GM12878 (cell line): ENCODE data around the gene DLK1. TPM values are rescaled to one million over a fixed set of nuclear protein-coding genes. Genes with fewer than 3 reads are reported as not detected.

Source experiments
- ATAC-seq: fragments of 200-7000 bp; cut with Tn5 transposase; 3 replicates; pipeline ENCODE4 v1.9.1; 2020; ENCODE audit warnings: mild to moderate bottlenecking, moderate library complexity
- BruUV-seq: library from RNA; stranded (reverse); fragments of 400-500 nt; replicated peaks from 2 replicates; lab custom pipeline; 2021; lab: Mats Ljungman, UMichigan
- CTCF ChIA-PET: fragments of 300-600 bp; sonication (Branson Sonifier 250); formaldehyde crosslinking; extraction: SDS; loops from one replicate; lab custom pipeline; 2021; ENCODE audit warnings: inconsistent platforms; lab: Yijun Ruan, JAX
- POLR2A ChIA-PET: fragments of 350-600 bp; formaldehyde crosslinking; extraction: SDS; loops from one replicate; lab custom pipeline; 2021; ENCODE audit warnings: inconsistent platforms; lab: Charles Lee
- RAD21 ChIA-PET: fragments of 300-600 bp; sonication (Branson Sonifier 250); formaldehyde crosslinking; loops from one replicate; lab custom pipeline; 2023; ENCODE audit warnings: antibody characterized with exemption; ENCODE audit not compliant: unreplicated experiment; lab: Charles Lee
- SMC1A ChIA-PET: fragments of 300-600 bp; sonication (Branson Sonifier 250); formaldehyde crosslinking; loops from one replicate; lab custom pipeline; 2023; ENCODE audit not compliant: unreplicated experiment, uncharacterized antibody; lab: Charles Lee
- DNase-seq: peaks from one replicate; pipeline ENCODE4 v3.0.0-alpha.2; 2011; ENCODE audit warnings: low read depth, low spot score
- FAIRE-seq: peaks from 3 replicates; lab custom pipeline; 2011; peaks lifted over from hg19 to GRCh38; lab: Jason Lieb, UNC
- H2AFZ ChIP-seq: 2 replicates; pipeline ENCODE4 v1.6.0; 2011; ENCODE audit warnings: low read depth, low read length, control low read depth; ENCODE audit not compliant: control insufficient read depth
- H3K27ac ChIP-seq: 2 replicates; pipeline ENCODE4 v1.5.1; 2011; ENCODE audit warnings: control low read depth; ENCODE audit not compliant: control insufficient read depth, insufficient read depth
- H3K27me3 ChIP-seq, 2 experiments: replicated peaks in 1 of 2; 2 replicates each; pipeline versions ENCODE4 v1.6.0 to v1.6.1; 2011; ENCODE audit warnings: low read length in 1 of 2; ENCODE audit not compliant: control insufficient read depth in 2 of 2, insufficient read depth in 2 of 2
- H3K36me3 ChIP-seq, 2 experiments: 2 replicates each; pipeline ENCODE4 v1.5.1; 2011; ENCODE audit warnings: low read length in 1 of 2; ENCODE audit not compliant: control insufficient read depth in 2 of 2, insufficient read depth in 2 of 2
- H3K4me1 ChIP-seq: 2 replicates; pipeline ENCODE4 v1.6.1; 2011; ENCODE audit warnings: mild to moderate bottlenecking, low read length, moderate library complexity, mixed read lengths; ENCODE audit not compliant: control insufficient read depth, insufficient read depth
- H3K4me2 ChIP-seq: 2 replicates; pipeline ENCODE4 v1.6.0; 2011; ENCODE audit warnings: control low read depth; ENCODE audit not compliant: control insufficient read depth, insufficient read depth
- H3K4me3 ChIP-seq: fragments of 200-600 bp; sonication (generic); 2 replicates; pipeline ENCODE4 v1.5.1; 2016
- H3K79me2 ChIP-seq: 2 replicates; pipeline ENCODE4 v1.6.0; 2011; ENCODE audit warnings: low read length; ENCODE audit not compliant: control insufficient read depth, insufficient read depth
- H3K9ac ChIP-seq: 2 replicates; pipeline ENCODE4 v1.8.0; 2011; ENCODE audit warnings: low read length, control low read depth, mixed read lengths; ENCODE audit not compliant: control insufficient read depth, insufficient read depth
- H3K9me3 ChIP-seq: replicated peaks from 3 replicates; pipeline ENCODE4 v1.5.1; 2011; ENCODE audit warnings: mild to moderate bottlenecking, low read length; ENCODE audit not compliant: control insufficient read depth, insufficient read depth
- H4K20me1 ChIP-seq: 2 replicates; pipeline ENCODE4 v1.6.0; 2011; ENCODE audit not compliant: control insufficient read depth, insufficient read depth
- ATF3 ChIP-seq: IDR thresholded peaks from 2 replicates; pipeline ENCODE4 v1.6.1; 2011; ENCODE audit warnings: low read depth, mild to moderate bottlenecking, low read length, moderate library complexity, borderline replicate concordance; ENCODE audit errors: extremely low read depth
- CBFB ChIP-seq: IDR thresholded peaks from 2 replicates; pipeline ENCODE4 v1.6.1; 2016; ENCODE audit warnings: antibody characterized with exemption, low read depth
- DPF2 ChIP-seq: fragments of 450-650 bp; IDR thresholded peaks from 2 replicates; pipeline ENCODE4 v1.6.1; 2017; ENCODE audit warnings: mild to moderate bottlenecking
- FOXK2 ChIP-seq: fragments of 450-650 bp; IDR thresholded peaks from 2 replicates; pipeline ENCODE4 v1.6.1; 2017; ENCODE audit warnings: mild to moderate bottlenecking, moderate library complexity
- IRF3 ChIP-seq: fragments of 450-650 bp; IDR thresholded peaks from 2 replicates; pipeline ENCODE4 v1.6.1; 2014; ENCODE audit warnings: mild to moderate bottlenecking
- PAX5 ChIP-seq: IDR thresholded peaks from 2 replicates; pipeline ENCODE4 v1.6.1; 2011; ENCODE audit warnings: low read depth, low read length, borderline replicate concordance
- PKNOX1 ChIP-seq: fragments of 450-650 bp; IDR thresholded peaks from 2 replicates; pipeline ENCODE4 v1.6.1; 2016; ENCODE audit warnings: mild to moderate bottlenecking
- RAD21 ChIP-seq: IDR thresholded peaks from 2 replicates; pipeline ENCODE4 v1.6.1; 2011; ENCODE audit warnings: mild to moderate bottlenecking, low read depth, low read length, moderate library complexity; ENCODE audit not compliant: insufficient read depth
- RB1 ChIP-seq: fragments of 450-650 bp; formaldehyde crosslinking; IDR thresholded peaks from 2 replicates; pipeline ENCODE4 v1.6.1; 2017; ENCODE audit warnings: mild to moderate bottlenecking, borderline replicate concordance
- SMAD1 ChIP-seq: fragments of 450-650 bp; IDR thresholded peaks from 2 replicates; pipeline ENCODE4 v1.6.1; 2018; ENCODE audit warnings: mild to moderate bottlenecking, low read depth; ENCODE audit not compliant: partially characterized antibody
- USF2 ChIP-seq: IDR thresholded peaks from 2 replicates; pipeline ENCODE4 v1.6.1; 2011; ENCODE audit warnings: low read depth, low read length, improper control_type of control experiment, borderline replicate concordance
- WGBS: methylation state at CpG from one replicate; pipeline ENCODE4 v1.1.6; 2016; ENCODE audit warnings: low lambda C conversion rate; ENCODE audit not compliant: insufficient replicate concordance, insufficient coverage; ENCODE audit errors: missing lambda C conversion rate; 5-methylcytosine and 5-hydroxymethylcytosine counted together
- in situ Hi-C: fragments of 300-500 bp; cut with MboI; formaldehyde crosslinking; loops from 9 replicates; pipeline ENCODE4 v1.14.3; 2018; ENCODE audit warnings: mixed read lengths
- intact Hi-C: fragments of 100-400 bp; cut with micrococcal nuclease; formaldehyde crosslinking; loops from one replicate; pipeline ENCODE4 v1.14.2; 2022; ENCODE audit not compliant: unreplicated experiment
- polyA plus RNA-seq, 11 experiments: library from polyadenylated mRNA; depleted of rRNA in 4 of 11; unstranded in 6 of 11; stranded (reverse) in 5 of 11; fragments of >200 nt; fragmentation: Nextera tagmentation in 4 of 11; fragmentation: Illumina TruSeq in 1 of 11; extraction: Ambion mirVana in 4 of 11; extraction: Trizol in 1 of 11; gene quantifications; 1 replicate in 1 of 11; 2 replicates in 10 of 11; pipeline versions ENCODE4 v1.2.1 to v1.2.3, GENCODE V29; 2011 to 2016; ENCODE audit warnings: inconsistent platforms in 2 of 11, missing spikeins in 2 of 11, low read depth in 1 of 11
- total RNA-seq, 4 experiments: library from RNA; depleted of rRNA in 3 of 4; stranded (reverse); fragments of >200 nt in 3 of 4; fragmentation: Illumina TruSeq in 1 of 4; extraction: Trizol in 1 of 4; gene quantifications; 2 replicates each; pipeline versions ENCODE4 v1.2.1 to v1.2.3, GENCODE V29; 2013 to 2021

DLK1 gene
- total and polyA plus RNA-seq, 10 of the 15 experiments (the other 5 are each of a cell fraction or from before 2014, with no cell fraction given) = 0.87 TPM; not detected in 9

- H3K4me1 ChIP-seq = no peaks in the 10 kb centered on the region
- DNase-seq (no peak), FAIRE-seq (no peak), ATAC-seq (no peak)
- H2AFZ ChIP-seq = no peak overlapping the region
- peaks cover 0 to 3% of the 10 kb centered on the region in 2 experiments; a peak in 2 of 4 replicates for H3K27me3 ChIP-seq
- no peak overlapping the region for H3K27ac ChIP-seq
- no peak overlapping the region for H3K4me3 ChIP-seq
- intact Hi-C loops = no loop called here
- ChIA-PET POLR2A (no interaction called here), CTCF (no interaction called here), RAD21 (no interaction called here), SMC1A (no interaction called here)
- no peaks in the 10 kb centered on the region for H3K36me3 ChIP-seq
- BruUV-seq = no TSS peak
- TF ChIP-seq RAD21 (no peak), FOXK2 (no peak), IRF3 (no peak), PAX5 (no peak), DPF2 (no peak), USF2 (no peak), CBFB (no peak), PKNOX1 (no peak), ATF3 (no peak), RB1 (no peak), SMAD1 (no peak)
- H3K9ac ChIP-seq = no peak overlapping the region
- in situ Hi-C loops = no loop called here
- no peaks in the 10 kb centered on the region for H4K20me1 ChIP-seq
- no peaks in the 10 kb centered on the region for H3K79me2 ChIP-seq
- 24% methylated on average over 11 of the region's 11 CpGs for WGBS
- no peak overlapping the region for H3K4me2 ChIP-seq
- H3K9me3 ChIP-seq = no peaks in the 10 kb centered on the region
Observed at GRCh38 chr14:100777366-100777817, 50.7 kb downstream of the DLK1 start.
